ENCODE results near the gene NDUFAF7.

- TF ChIP-seq CTCF (IDR thresholded peaks at IDR 0.05): no peak
- no peak for TF ChIP-seq POLR2A (IDR thresholded peaks at IDR 0.05)
These were observed 877 bp upstream of the NDUFAF7 start for GRCh38 chr2:37230581-37230980.

Measured in Peyer's patch (tissue), 4 donors.